Mesenchymal stem cell (in vitro differentiated cells and primary cell): ENCODE measurements around the gene APOL5. TPM values are rescaled to one million over a fixed set of nuclear protein-coding genes. Genes with fewer than 3 reads are reported as not detected.
"Not testable (repeated sequence)": the region's sequence is repeated elsewhere in the genome, so short reads cannot be mapped to it uniquely, and the experiment has no call there.

Experiments used
- DNase-seq: peaks from one replicate; pipeline ENCODE4 v3.0.0-alpha.2; 2013
- H2AFZ ChIP-seq: one replicate; pipeline ENCODE4 v1.6.1; 2013; ENCODE audit warnings: low read depth, mild to moderate bottlenecking, control low read depth, inconsistent platforms, low read length, moderate library complexity
- H2AK5ac ChIP-seq: 2 replicates; pipeline ENCODE4 v1.6.1; 2013; ENCODE audit warnings: low read length, moderate library complexity, mild to moderate bottlenecking, inconsistent platforms; ENCODE audit not compliant: severe bottlenecking
- H2BK120ac ChIP-seq: one replicate; pipeline ENCODE4 v1.6.1; 2013; ENCODE audit warnings: low read depth, mild to moderate bottlenecking, inconsistent platforms, low read length, moderate library complexity
- H2BK12ac ChIP-seq, 2 experiments: one replicate each; pipeline ENCODE4 v1.6.1; 2013; ENCODE audit warnings: inconsistent platforms in 2 of 2, low read length in 2 of 2, mild to moderate bottlenecking in 2 of 2, moderate library complexity in 2 of 2, control low read depth in 1 of 2
- H2BK15ac ChIP-seq: one replicate; pipeline ENCODE4 v1.6.1; 2013; ENCODE audit warnings: mild to moderate bottlenecking, low read depth, inconsistent platforms; ENCODE audit not compliant: poor library complexity, severe bottlenecking
- H2BK5ac ChIP-seq: 2 replicates; pipeline ENCODE4 v1.6.1; 2013; ENCODE audit warnings: low read depth, mild to moderate bottlenecking, low read length, control low read depth, inconsistent platforms; ENCODE audit not compliant: poor library complexity, severe bottlenecking
- H3K14ac ChIP-seq, 2 experiments: one replicate each; pipeline ENCODE4 v1.6.1; 2013; ENCODE audit warnings: inconsistent platforms in 2 of 2, low read length in 2 of 2, control low read depth in 1 of 2, mild to moderate bottlenecking in 1 of 2, moderate library complexity in 1 of 2
- H3K18ac ChIP-seq, 2 experiments: one replicate each; pipeline ENCODE4 v1.6.1; 2013; ENCODE audit warnings: inconsistent platforms in 2 of 2, low read length in 2 of 2, control low read depth in 1 of 2, low read depth in 1 of 2, mild to moderate bottlenecking in 1 of 2
- H3K23ac ChIP-seq, 2 experiments: one replicate each; pipeline ENCODE4 v1.6.1; 2013; ENCODE audit warnings: inconsistent platforms in 2 of 2, low read length in 2 of 2, mild to moderate bottlenecking in 2 of 2, moderate library complexity in 2 of 2, control low read depth in 1 of 2
- H3K27ac ChIP-seq: 2 replicates; pipeline ENCODE4 v1.5.1; 2013; ENCODE audit warnings: mild to moderate bottlenecking, moderate library complexity, low read length, control low read depth, inconsistent platforms; ENCODE audit not compliant: poor library complexity, severe bottlenecking
- H3K27me3 ChIP-seq, 2 experiments: 2 replicates each; pipeline versions ENCODE4 v1.6.1 to v1.7.0; 2013; ENCODE audit warnings: low read length in 2 of 2, mild to moderate bottlenecking in 2 of 2, moderate library complexity in 2 of 2, control low read depth in 1 of 2, inconsistent platforms in 1 of 2; ENCODE audit not compliant: control insufficient read depth in 1 of 2, insufficient read depth in 1 of 2
- H3K36me3 ChIP-seq, 2 experiments: 2 replicates each; pipeline versions ENCODE4 v1.6.1 to v1.7.0; 2013; ENCODE audit warnings: low read length in 2 of 2, control low read depth in 1 of 2, inconsistent platforms in 1 of 2, low read depth in 1 of 2, mild to moderate bottlenecking in 1 of 2; ENCODE audit not compliant: insufficient read depth in 2 of 2, control insufficient read depth in 1 of 2
- H3K4ac ChIP-seq, 2 experiments: one replicate each; pipeline ENCODE4 v1.6.1; 2013; ENCODE audit warnings: inconsistent platforms in 2 of 2, low read length in 2 of 2, mild to moderate bottlenecking in 2 of 2, moderate library complexity in 2 of 2, control low read depth in 1 of 2, low read depth in 1 of 2
- H3K4me1 ChIP-seq: 2 replicates; pipeline ENCODE4 v1.6.1; 2013; ENCODE audit warnings: low read depth, low read length, control low read depth; ENCODE audit not compliant: control insufficient read depth, insufficient read depth
- H3K4me2 ChIP-seq: 2 replicates; pipeline ENCODE4 v1.6.1; 2013; ENCODE audit warnings: low read length, mild to moderate bottlenecking, inconsistent platforms; ENCODE audit not compliant: poor library complexity, severe bottlenecking
- H3K4me3 ChIP-seq, 2 experiments: 2 replicates each; pipeline versions ENCODE4 v1.5.1 to v1.7.0; 2013; ENCODE audit warnings: low read length in 2 of 2, mild to moderate bottlenecking in 2 of 2, control low read depth in 1 of 2, low read depth in 1 of 2; ENCODE audit not compliant: insufficient read depth in 1 of 2
- H3K79me1 ChIP-seq: replicated peaks from 2 replicates; pipeline ENCODE4 v1.6.1; 2013; ENCODE audit warnings: mild to moderate bottlenecking, control low read depth, low read length, inconsistent platforms; ENCODE audit not compliant: poor library complexity, severe bottlenecking
- H3K9ac ChIP-seq: 2 replicates; pipeline ENCODE4 v1.7.0; 2013; ENCODE audit warnings: mild to moderate bottlenecking, low read length, moderate library complexity
- H3K9me3 ChIP-seq: 2 replicates; pipeline ENCODE4 v1.7.0; 2013; ENCODE audit warnings: mild to moderate bottlenecking, low read length; ENCODE audit not compliant: control insufficient read depth
- H4K8ac ChIP-seq: one replicate; pipeline ENCODE4 v1.6.1; 2013; ENCODE audit warnings: inconsistent platforms, mild to moderate bottlenecking, low read length, moderate library complexity
- H4K91ac ChIP-seq: one replicate; pipeline ENCODE4 v1.6.1; 2013; ENCODE audit warnings: mild to moderate bottlenecking, low read length, inconsistent platforms
- WGBS: methylation state at CpG from one replicate; pipeline ENCODE4 v1.1.7; 2013; ENCODE audit warnings: mixed read lengths; 5-methylcytosine and 5-hydroxymethylcytosine counted together
- polyA plus RNA-seq, 2 experiments: library from polyadenylated mRNA; stranded (reverse); fragments of 200-250 nt; gene quantifications; one replicate each; pipeline ENCODE4 v1.2.3, GENCODE V29; 2013

Gene APOL5, protein sequence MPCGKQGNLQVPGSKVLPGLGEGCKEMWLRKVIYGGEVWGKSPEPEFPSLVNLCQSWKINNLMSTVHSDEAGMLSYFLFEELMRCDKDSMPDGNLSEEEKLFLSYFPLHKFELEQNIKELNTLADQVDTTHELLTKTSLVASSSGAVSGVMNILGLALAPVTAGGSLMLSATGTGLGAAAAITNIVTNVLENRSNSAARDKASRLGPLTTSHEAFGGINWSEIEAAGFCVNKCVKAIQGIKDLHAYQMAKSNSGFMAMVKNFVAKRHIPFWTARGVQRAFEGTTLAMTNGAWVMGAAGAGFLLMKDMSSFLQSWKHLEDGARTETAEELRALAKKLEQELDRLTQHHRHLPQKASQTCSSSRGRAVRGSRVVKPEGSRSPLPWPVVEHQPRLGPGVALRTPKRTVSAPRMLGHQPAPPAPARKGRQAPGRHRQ
- not detected for polyA plus RNA-seq (2013, experiment 1 of 2)
- not detected for polyA plus RNA-seq (2013, experiment 2 of 2)

DNA sequence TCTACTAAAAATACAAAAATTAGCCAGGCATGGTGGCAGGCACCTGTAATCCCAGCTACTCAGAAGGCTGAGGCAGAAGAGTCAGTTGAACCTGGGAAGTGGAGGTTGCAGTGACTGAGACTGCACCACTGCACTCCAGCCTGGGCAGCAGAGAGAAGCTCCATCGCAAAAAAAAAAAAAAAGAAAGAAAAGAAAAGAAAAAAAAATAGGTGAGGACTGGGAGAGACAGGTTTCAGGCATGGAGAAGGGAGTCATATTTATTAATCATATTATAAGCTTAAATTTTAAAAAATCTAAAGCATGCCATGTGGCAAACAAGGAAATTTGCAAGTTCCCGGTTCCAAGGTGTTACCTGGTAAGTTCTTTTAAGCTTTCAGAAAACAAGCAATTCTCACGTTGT lies at the start of gene APOL5:
Gene APOL5, plus strand, starts transcription at position 301 of the 400 bp plus-strand sequence. Its CDS starts 0 bp downstream, at position 301.
- peaks cover 1% of the 10 kb centered on the region for H3K4me1 ChIP-seq
- H3K18ac ChIP-seq = no peak within 1 kb of the TSS
- no peak within 1 kb of the TSS for H4K91ac ChIP-seq
- H3K4ac ChIP-seq = no peak within 1 kb of the TSS
- no peak within 1 kb of the TSS for H2BK120ac ChIP-seq
- no peak within 1 kb of the TSS for H2BK15ac ChIP-seq
- H3K27ac ChIP-seq = no peak within 1 kb of the TSS
- no peak within 1 kb of the TSS for H2AK5ac ChIP-seq
- H2BK5ac ChIP-seq = no peak within 1 kb of the TSS
- H3K4me3 ChIP-seq = no peak within 1 kb of the TSS
- H3K4me2 ChIP-seq = no peak within 1 kb of the TSS
- DNase-seq = no peak
- WGBS = 80% methylated on average over 1 of the region's 3 CpGs
- H4K8ac ChIP-seq = no peak within 1 kb of the TSS
- H3K79me1 ChIP-seq = no peaks in the 10 kb centered on the region
- H3K36me3 ChIP-seq = no peaks in the 10 kb centered on the region
- no peak within 1 kb of the TSS for H3K9ac ChIP-seq
- H2AFZ ChIP-seq = no peak within 1 kb of the TSS
- no peaks in the 10 kb centered on the region for H3K27me3 ChIP-seq
- H3K14ac ChIP-seq = no peak within 1 kb of the TSS
- peaks cover 5% of the 10 kb centered on the region for H3K9me3 ChIP-seq
- no peak within 1 kb of the TSS for H3K23ac ChIP-seq
- no peak within 1 kb of the TSS for H2BK12ac ChIP-seq

DNA sequence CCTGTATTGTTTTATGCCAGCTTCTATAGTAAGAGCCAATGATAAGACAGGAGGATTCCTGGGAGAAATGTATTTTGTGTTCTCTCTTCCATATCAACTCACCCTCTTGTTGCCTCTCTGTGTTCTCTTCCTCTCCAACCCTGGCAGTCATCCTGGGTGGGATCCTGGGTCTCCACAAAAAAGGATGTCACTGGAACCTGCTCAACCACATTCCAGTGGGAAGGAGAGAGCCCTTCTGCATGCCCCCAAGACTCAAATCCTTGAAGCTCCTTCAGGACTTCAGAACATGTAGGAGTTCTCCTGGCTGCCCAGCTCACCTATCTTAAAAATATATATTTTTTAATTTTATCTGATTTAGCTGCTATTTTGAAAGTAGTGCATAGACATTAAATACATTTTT lies 43.3 kb upstream of the APOL5 start:
- H3K9me3 ChIP-seq = peaks cover 5% of the 10 kb centered on the region
- H3K4me1 ChIP-seq = peaks cover 3% of the 10 kb centered on the region
- H3K4ac ChIP-seq = no peak overlapping the region
- no peak overlapping the region for H2BK5ac ChIP-seq
- no peak overlapping the region for H3K4me3 ChIP-seq
- H3K4me2 ChIP-seq = no peak overlapping the region
- no peak overlapping the region for H3K27ac ChIP-seq
- H3K36me3 ChIP-seq = no peaks in the 10 kb centered on the region
- no peaks in the 10 kb centered on the region for H3K79me1 ChIP-seq
- no peak overlapping the region for H2AFZ ChIP-seq
- H2BK120ac ChIP-seq = no peak overlapping the region
- H3K27me3 ChIP-seq = no peaks in the 10 kb centered on the region
- H3K9ac ChIP-seq = no peak overlapping the region
- no peak overlapping the region for H3K18ac ChIP-seq
- H2BK12ac ChIP-seq = no peak overlapping the region
- DNase-seq = no peak
- no peak overlapping the region for H4K8ac ChIP-seq
- H4K91ac ChIP-seq = no peak overlapping the region
- no peak overlapping the region for H2BK15ac ChIP-seq
- H3K23ac ChIP-seq = no peak overlapping the region
- H3K14ac ChIP-seq = no peak overlapping the region
- no peak overlapping the region for H2AK5ac ChIP-seq

DNA sequence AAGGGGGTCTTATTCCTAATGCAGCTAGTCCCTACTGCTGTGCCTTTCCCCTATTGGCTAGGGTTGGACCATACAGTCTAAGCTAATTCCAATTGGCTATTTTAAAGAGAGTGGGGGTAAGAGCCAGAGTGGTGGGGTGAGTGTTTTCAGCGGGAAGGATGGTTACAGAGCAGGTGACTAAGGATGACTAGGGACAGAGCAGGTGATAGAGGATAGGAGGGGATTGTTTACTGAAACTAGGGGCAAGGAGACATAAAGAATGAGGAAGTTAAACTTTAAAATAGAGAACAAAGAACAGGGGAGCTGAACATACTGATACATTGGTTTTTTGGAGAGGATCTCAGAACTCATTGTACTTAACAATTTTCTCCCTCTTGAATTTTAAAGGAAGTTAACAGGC lies 41.6 kb upstream of the APOL5 start:
- not testable (repeated sequence) for H3K4me1 ChIP-seq, DNase-seq, H3K4ac ChIP-seq, H2BK5ac ChIP-seq, H2AK5ac ChIP-seq, H2BK15ac ChIP-seq, H3K4me2 ChIP-seq, H3K14ac ChIP-seq, H2AFZ ChIP-seq, H3K79me1 ChIP-seq, H2BK12ac ChIP-seq, H3K9me3 ChIP-seq, H3K4me3 ChIP-seq, H3K27me3 ChIP-seq, H2BK120ac ChIP-seq, H3K23ac ChIP-seq, H4K91ac ChIP-seq, H3K9ac ChIP-seq, H3K27ac ChIP-seq, H3K18ac ChIP-seq, H3K36me3 ChIP-seq, H4K8ac ChIP-seq
- 0% methylated on average over 1 of the region's 1 CpG for WGBS

DNA sequence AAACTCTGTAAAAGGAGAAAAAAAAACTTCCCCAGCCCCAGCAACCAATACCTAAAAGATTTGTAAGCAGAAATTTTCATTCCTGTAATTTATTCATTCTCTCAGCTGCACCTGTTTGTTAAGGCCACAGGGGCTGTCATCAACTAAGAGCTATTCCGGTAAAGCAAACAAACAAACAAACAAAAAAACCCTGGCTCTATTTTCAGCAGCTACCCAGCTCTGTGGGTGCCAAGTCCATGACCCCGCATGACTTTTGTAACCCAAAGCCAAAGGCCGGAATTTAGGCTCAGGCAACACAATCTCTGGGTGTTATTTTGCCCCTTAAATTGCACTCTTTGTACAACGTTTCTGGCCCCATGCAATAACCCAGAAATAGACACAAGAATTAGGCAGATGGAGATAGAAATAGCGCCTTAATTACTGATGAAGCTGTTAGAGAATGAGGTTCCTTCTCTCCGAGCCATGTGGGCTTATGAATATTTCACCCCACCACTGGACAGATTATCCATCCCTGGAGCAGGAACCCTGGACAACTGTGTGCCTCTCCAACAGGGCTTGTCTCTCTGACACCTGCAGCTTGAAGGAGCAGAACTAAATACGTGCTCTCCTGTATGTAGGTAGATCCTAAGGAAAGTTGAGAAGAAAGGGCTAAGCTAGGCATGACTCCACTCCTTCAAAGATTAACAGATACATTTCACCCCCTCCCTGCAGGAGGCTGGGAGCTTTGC lies 40.0 kb upstream of the APOL5 start:
- no peak overlapping the region for H3K27ac ChIP-seq
- H3K4me3 ChIP-seq = no peak overlapping the region
- H3K27me3 ChIP-seq = no peaks in the 10 kb centered on the region
- H3K18ac ChIP-seq = no peak overlapping the region
- no peak overlapping the region for H3K4ac ChIP-seq
- H3K14ac ChIP-seq = no peak overlapping the region
- H3K9me3 ChIP-seq = no peaks in the 10 kb centered on the region
- no peak overlapping the region for H2BK15ac ChIP-seq
- H3K23ac ChIP-seq = no peak overlapping the region
- H4K8ac ChIP-seq = no peak overlapping the region
- no peak overlapping the region for H2AFZ ChIP-seq
- DNase-seq = no peak
- peaks cover 3% of the 10 kb centered on the region for H3K4me1 ChIP-seq
- H3K9ac ChIP-seq = no peak overlapping the region
- no peak overlapping the region for H2BK120ac ChIP-seq
- no peaks in the 10 kb centered on the region for H3K36me3 ChIP-seq
- H4K91ac ChIP-seq = no peak overlapping the region
- 94% methylated on average over 7 of the region's 7 CpGs for WGBS
- no peak overlapping the region for H2BK5ac ChIP-seq
- H3K79me1 ChIP-seq = no peaks in the 10 kb centered on the region
- H2AK5ac ChIP-seq = no peak overlapping the region
- H3K4me2 ChIP-seq = no peak overlapping the region
- H2BK12ac ChIP-seq = no peak overlapping the region
